Measurements from ENCODE around the gene SAMD14.

Gene SAMD14

GRCh38 chr17:50090971-50091917 is 38.7 kb downstream of the SAMD14 start:
- H3K4me3 ChIP-seq (ENCODE audit: low read depth, low read length): no peak overlapping the region
- no peaks in the 10 kb centered on the region for H3K9me3 ChIP-seq (ENCODE audit: control insufficient read depth, insufficient read depth, low read length)
- no peak overlapping the region for H3K9ac ChIP-seq (ENCODE audit: low read depth, low read length)
- H3K27ac ChIP-seq (ENCODE audit: low read depth, low read length): no peak overlapping the region
- H3K36me3 ChIP-seq (ENCODE audit: control insufficient read depth, insufficient read depth, low read length): no peaks in the 10 kb centered on the region
- 0 out of 2 replicates have a peak, but pooled peaks cover 4% of the 10 kb centered on the region for H3K27me3 ChIP-seq (ENCODE audit: control insufficient read depth, insufficient read depth, low read length)
- peaks cover 9% of the 10 kb centered on the region; the same call in 1 of the 2 replicates for H3K4me1 ChIP-seq (ENCODE audit: control insufficient read depth, insufficient read depth, low read length)

- Histone ChIP-seq H3K9ac (ENCODE audit: low read depth, low read length) (no peak overlapping the region), H3K9me3 (ENCODE audit: control insufficient read depth, insufficient read depth, low read length) (no peaks in the 10 kb centered on the region), H3K4me3 (ENCODE audit: low read depth, low read length) (no peak overlapping the region), H3K4me1 (ENCODE audit: control insufficient read depth, insufficient read depth, low read length) (0 out of 2 replicates have a peak, but pooled peaks cover 3% of the 10 kb centered on the region), H3K36me3 (ENCODE audit: control insufficient read depth, insufficient read depth, low read length) (no peaks in the 10 kb centered on the region), H3K27ac (ENCODE audit: low read depth, low read length) (no peak overlapping the region), H3K27me3 (ENCODE audit: control insufficient read depth, insufficient read depth, low read length) (0 out of 2 replicates have a peak, but pooled peaks cover 4% of the 10 kb centered on the region)
Measured at GRCh38 chr17:50090071-50090470, 39.9 kb downstream of the SAMD14 start.

GRCh38 chr17:50088952-50089825 is 40.8 kb downstream of the SAMD14 start:
- H3K4me3 ChIP-seq (ENCODE audit: low read depth, low read length): no peak overlapping the region
- no peaks in the 10 kb centered on the region for H3K36me3 ChIP-seq (ENCODE audit: control insufficient read depth, insufficient read depth, low read length)
- H3K27me3 ChIP-seq (ENCODE audit: control insufficient read depth, insufficient read depth, low read length): 0 out of 2 replicates have a peak, but pooled peaks cover 4% of the 10 kb centered on the region
- 0 out of 2 replicates have a peak, but pooled peaks cover 3% of the 10 kb centered on the region for H3K4me1 ChIP-seq (ENCODE audit: control insufficient read depth, insufficient read depth, low read length)
- H3K9me3 ChIP-seq (ENCODE audit: control insufficient read depth, insufficient read depth, low read length): no peaks in the 10 kb centered on the region
- no peak overlapping the region for H3K27ac ChIP-seq (ENCODE audit: low read depth, low read length)
- no peak overlapping the region for H3K9ac ChIP-seq (ENCODE audit: low read depth, low read length)

DNA sequence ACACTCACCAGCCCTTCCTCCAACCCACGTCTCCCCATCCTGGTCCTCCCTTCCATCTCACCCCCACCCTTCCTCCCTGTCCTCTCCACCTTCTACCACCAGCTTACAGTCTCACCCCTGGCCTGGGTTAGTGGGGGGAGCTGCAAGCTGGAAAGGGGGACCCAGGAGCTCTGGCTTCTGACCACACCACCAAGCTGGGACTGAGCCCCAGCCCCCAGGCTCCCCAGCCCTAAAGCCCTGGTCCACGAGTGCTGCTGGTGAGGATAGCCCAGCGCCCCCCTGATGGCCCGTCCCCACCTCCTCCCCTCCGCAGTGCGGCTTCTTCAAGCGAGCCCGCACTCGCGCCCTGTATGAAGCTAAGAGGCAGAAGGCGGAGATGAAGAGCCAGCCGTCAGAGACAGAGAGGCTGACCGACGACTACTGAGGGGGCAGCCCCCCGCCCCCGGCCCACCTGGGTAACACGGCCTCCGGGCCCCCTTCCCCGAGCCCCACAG is 42.0 kb downstream of the SAMD14 start:
- H3K9ac ChIP-seq (ENCODE audit: low read depth, low read length): no peak overlapping the region

DNA sequence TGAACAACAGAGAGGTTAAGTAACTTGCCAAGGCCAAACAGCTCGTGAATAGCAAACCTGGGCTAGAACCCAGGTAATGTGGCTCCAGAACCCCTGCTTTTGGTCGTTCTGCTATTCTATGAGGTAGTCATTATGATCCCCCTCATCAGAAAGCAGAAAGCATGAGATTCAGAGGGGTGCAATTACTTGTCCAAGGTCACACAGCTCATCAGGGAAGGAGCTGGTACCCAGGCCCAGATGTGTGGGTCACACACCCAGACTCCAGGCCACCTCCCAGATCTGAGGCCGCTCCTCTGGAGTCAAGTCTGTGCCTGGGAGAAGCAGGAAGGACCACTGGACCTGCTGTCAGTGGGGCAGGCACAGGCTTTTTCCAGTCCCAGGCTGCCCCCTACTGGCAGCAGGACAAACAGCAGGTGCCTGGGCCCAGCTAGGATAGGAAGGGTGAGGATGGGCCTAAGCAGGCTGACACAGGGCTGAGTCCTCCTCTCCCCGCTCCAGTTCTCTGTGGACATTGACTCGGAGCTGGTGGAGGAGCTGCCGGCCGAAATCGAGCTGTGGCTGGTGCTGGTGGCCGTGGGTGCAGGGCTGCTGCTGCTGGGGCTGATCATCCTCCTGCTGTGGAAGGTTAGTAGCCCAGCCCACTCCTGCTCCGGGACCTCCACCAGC is 42.6 kb downstream of the SAMD14 start:
- Histone ChIP-seq H3K27ac (ENCODE audit: low read depth, low read length) (no peak overlapping the region), H3K27me3 (ENCODE audit: control insufficient read depth, insufficient read depth, low read length) (no peaks in the 10 kb centered on the region), H3K9ac (ENCODE audit: low read depth, low read length) (no peak overlapping the region), H3K9me3 (ENCODE audit: control insufficient read depth, insufficient read depth, low read length) (no peaks in the 10 kb centered on the region), H3K4me3 (ENCODE audit: low read depth, low read length) (no peak overlapping the region), H3K4me1 (ENCODE audit: control insufficient read depth, insufficient read depth, low read length) (no peaks in the 10 kb centered on the region), H3K36me3 (ENCODE audit: control insufficient read depth, insufficient read depth, low read length) (no peaks in the 10 kb centered on the region)

More for the DNA sequence above, 42.0 kb downstream of the SAMD14 start:
- H3K36me3 ChIP-seq (ENCODE audit: control insufficient read depth, insufficient read depth, low read length): no peaks in the 10 kb centered on the region
- H3K9me3 ChIP-seq (ENCODE audit: control insufficient read depth, insufficient read depth, low read length): no peaks in the 10 kb centered on the region
- no peaks in the 10 kb centered on the region for H3K4me1 ChIP-seq (ENCODE audit: control insufficient read depth, insufficient read depth, low read length)
- no peak overlapping the region for H3K27ac ChIP-seq (ENCODE audit: low read depth, low read length)
- no peak overlapping the region for H3K4me3 ChIP-seq (ENCODE audit: low read depth, low read length)
- H3K27me3 ChIP-seq (ENCODE audit: control insufficient read depth, insufficient read depth, low read length): no peaks in the 10 kb centered on the region

DNA sequence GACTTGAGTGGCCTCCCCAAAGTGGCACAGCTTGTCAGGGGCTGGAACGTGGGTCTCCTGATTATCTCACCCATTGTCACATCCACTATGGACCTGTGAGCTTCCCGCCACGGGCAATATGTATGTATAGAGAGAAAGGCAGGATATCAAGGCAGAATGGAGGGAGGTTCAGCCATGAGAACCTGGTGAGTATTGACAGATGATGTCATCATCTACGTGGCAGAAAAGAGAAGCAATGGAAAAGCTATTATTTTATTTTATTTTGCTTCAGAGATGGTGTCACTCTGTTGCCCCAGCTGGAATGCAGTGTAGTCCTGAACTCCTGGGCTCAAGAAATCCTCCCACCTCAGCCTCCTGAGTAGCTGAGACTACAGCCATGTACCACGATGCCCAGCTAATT is 48.2 kb downstream of the SAMD14 start:
- H3K36me3 ChIP-seq (ENCODE audit: control insufficient read depth, insufficient read depth, low read length): no peaks in the 10 kb centered on the region
- no peak overlapping the region for H3K27ac ChIP-seq (ENCODE audit: low read depth, low read length)
- no peaks in the 10 kb centered on the region for H3K9me3 ChIP-seq (ENCODE audit: control insufficient read depth, insufficient read depth, low read length)
- no peak overlapping the region for H3K9ac ChIP-seq (ENCODE audit: low read depth, low read length)
- H3K27me3 ChIP-seq (ENCODE audit: control insufficient read depth, insufficient read depth, low read length): no peaks in the 10 kb centered on the region
- no peak overlapping the region for H3K4me3 ChIP-seq (ENCODE audit: low read depth, low read length)
- no peaks in the 10 kb centered on the region for H3K4me1 ChIP-seq (ENCODE audit: control insufficient read depth, insufficient read depth, low read length)

- H3K4me3 ChIP-seq (ENCODE audit: low read depth, low read length): no peak overlapping the region
- H3K9me3 ChIP-seq (ENCODE audit: control insufficient read depth, insufficient read depth, low read length): no peaks in the 10 kb centered on the region
- H3K9ac ChIP-seq (ENCODE audit: low read depth, low read length): no peak overlapping the region
- no peak overlapping the region for H3K27ac ChIP-seq (ENCODE audit: low read depth, low read length)
- no peaks in the 10 kb centered on the region for H3K4me1 ChIP-seq (ENCODE audit: control insufficient read depth, insufficient read depth, low read length)
- no peaks in the 10 kb centered on the region for H3K36me3 ChIP-seq (ENCODE audit: control insufficient read depth, insufficient read depth, low read length)
- no peaks in the 10 kb centered on the region for H3K27me3 ChIP-seq (ENCODE audit: control insufficient read depth, insufficient read depth, low read length)
Measured at GRCh38 chr17:50080827-50081226, 49.1 kb downstream of the SAMD14 start.

DNA sequence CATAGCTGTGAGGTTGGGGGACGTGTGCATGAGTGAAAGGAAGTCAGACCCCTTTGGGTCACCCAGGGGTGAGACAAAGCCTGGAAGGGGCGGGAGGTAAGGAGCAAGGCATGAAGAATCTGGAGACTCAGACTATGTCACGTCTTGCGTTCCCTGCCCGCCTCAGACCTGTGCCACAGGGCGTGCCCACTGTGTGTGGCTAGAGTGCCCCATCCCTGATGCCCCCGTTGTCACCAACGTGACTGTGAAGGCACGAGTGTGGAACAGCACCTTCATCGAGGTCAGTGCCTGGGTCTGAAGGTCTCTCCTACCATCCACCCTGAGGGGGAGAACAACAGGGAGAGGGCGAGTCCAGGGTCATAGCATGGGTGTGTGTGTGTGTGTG is 49.9 kb downstream of the SAMD14 start:
- Histone ChIP-seq H3K4me3 (ENCODE audit: low read depth, low read length) (no peak overlapping the region), H3K4me1 (ENCODE audit: control insufficient read depth, insufficient read depth, low read length) (no peaks in the 10 kb centered on the region), H3K27me3 (ENCODE audit: control insufficient read depth, insufficient read depth, low read length) (no peaks in the 10 kb centered on the region), H3K9ac (ENCODE audit: low read depth, low read length) (no peak overlapping the region), H3K27ac (ENCODE audit: low read depth, low read length) (no peak overlapping the region), H3K36me3 (ENCODE audit: control insufficient read depth, insufficient read depth, low read length) (no peaks in the 10 kb centered on the region), H3K9me3 (ENCODE audit: control insufficient read depth, insufficient read depth, low read length) (no peaks in the 10 kb centered on the region)

GRCh38 chr17:50079334-50080095 is 50.4 kb downstream of the SAMD14 start:
- no peak overlapping the region for H3K4me3 ChIP-seq (ENCODE audit: low read depth, low read length)
- H3K27me3 ChIP-seq (ENCODE audit: control insufficient read depth, insufficient read depth, low read length): no peaks in the 10 kb centered on the region
- no peak overlapping the region for H3K9ac ChIP-seq (ENCODE audit: low read depth, low read length)
- H3K9me3 ChIP-seq (ENCODE audit: control insufficient read depth, insufficient read depth, low read length): no peaks in the 10 kb centered on the region
- no peak overlapping the region for H3K27ac ChIP-seq (ENCODE audit: low read depth, low read length)
- no peaks in the 10 kb centered on the region for H3K36me3 ChIP-seq (ENCODE audit: control insufficient read depth, insufficient read depth, low read length)
- no peaks in the 10 kb centered on the region for H3K4me1 ChIP-seq (ENCODE audit: control insufficient read depth, insufficient read depth, low read length)

DNA sequence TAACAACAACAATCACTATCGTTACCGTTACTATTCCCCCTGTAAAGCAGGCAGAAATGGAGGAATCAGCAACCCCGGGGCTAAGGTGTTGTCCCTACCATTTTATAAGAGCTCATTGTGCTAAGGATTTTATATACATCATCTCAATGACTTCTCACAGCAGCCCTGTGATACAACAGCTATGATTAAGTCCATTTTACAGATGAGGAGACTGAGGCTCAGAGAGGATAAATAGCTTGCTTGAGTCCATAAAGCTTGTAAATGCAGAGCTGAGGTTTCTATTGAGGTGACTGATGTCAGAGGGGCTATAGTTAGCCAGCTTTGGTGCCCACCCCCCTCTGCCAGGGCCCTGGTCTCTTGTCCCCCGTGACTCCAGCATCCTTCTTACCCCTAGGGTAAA is 51.5 kb downstream of the SAMD14 start:
- Histone ChIP-seq H3K36me3 (ENCODE audit: control insufficient read depth, insufficient read depth, low read length) (no peaks in the 10 kb centered on the region), H3K4me1 (ENCODE audit: control insufficient read depth, insufficient read depth, low read length) (no peaks in the 10 kb centered on the region), H3K27ac (ENCODE audit: low read depth, low read length) (no peak overlapping the region), H3K4me3 (ENCODE audit: low read depth, low read length) (no peak overlapping the region), H3K27me3 (ENCODE audit: control insufficient read depth, insufficient read depth, low read length) (no peaks in the 10 kb centered on the region), H3K9me3 (ENCODE audit: control insufficient read depth, insufficient read depth, low read length) (no peaks in the 10 kb centered on the region), H3K9ac (ENCODE audit: low read depth, low read length) (no peak overlapping the region)

All from HUES48 (cell line).